ENCODE measurements around the gene ZNF366.

Gene ZNF366

DNA sequence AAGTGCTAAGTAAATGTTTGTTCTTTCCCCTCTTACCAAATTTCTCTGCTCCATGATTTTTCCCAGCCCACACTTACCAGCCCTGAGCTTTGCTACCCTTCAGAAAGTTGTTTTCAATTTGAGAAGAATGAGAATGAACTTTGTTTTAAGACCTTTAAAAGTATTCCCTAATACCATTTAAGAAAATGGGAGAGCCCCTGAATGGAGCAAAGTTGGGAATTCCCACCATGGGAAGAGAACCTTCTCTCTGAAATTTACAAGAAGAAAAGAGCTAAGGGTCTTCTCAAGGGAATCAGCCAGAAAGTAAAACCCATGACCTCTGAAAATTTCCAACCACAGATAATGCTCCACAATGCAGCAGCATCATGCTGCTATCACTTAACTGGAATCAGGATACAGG is 17.7 kb downstream of the ZNF366 start:
- ChIA-PET POLR2A (no interaction called here), CTCF (interaction anchor here (1.1 to 4.7 kb wide), 11 partner anchors 8 to 123 kb away, joined by 3 to 28 read pairs (median 4); no protein-coding TSS in a partner anchor)
- no peak for DNase-seq (ENCODE audit: extremely low spot score)
- TF ChIP-seq, protein P1, sequence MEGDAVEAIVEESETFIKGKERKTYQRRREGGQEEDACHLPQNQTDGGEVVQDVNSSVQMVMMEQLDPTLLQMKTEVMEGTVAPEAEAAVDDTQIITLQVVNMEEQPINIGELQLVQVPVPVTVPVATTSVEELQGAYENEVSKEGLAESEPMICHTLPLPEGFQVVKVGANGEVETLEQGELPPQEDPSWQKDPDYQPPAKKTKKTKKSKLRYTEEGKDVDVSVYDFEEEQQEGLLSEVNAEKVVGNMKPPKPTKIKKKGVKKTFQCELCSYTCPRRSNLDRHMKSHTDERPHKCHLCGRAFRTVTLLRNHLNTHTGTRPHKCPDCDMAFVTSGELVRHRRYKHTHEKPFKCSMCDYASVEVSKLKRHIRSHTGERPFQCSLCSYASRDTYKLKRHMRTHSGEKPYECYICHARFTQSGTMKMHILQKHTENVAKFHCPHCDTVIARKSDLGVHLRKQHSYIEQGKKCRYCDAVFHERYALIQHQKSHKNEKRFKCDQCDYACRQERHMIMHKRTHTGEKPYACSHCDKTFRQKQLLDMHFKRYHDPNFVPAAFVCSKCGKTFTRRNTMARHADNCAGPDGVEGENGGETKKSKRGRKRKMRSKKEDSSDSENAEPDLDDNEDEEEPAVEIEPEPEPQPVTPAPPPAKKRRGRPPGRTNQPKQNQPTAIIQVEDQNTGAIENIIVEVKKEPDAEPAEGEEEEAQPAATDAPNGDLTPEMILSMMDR (IDR thresholded peaks at IDR 0.05; ENCODE audit: control extremely low read depth, extremely low read depth, low read depth, missing control alignments), result no peak

DNA sequence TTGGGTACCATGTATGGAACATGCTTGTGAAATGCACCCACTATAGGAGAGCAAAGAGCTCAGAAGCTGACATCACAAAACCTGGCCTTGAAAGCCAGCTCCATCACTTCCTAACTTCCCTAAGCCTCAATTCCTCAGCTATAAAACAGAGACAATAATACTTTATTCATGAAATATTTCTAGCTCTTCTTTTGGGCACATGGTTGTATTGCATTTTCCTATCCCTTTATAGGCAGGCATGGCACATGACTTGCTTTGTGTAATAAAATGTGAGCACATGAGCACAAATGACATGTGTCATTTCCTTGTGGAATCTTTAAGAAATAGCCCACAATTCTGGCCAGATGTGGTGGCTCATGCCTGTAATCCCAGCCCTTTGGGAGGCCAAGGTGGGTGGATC is 18.5 kb downstream of the ZNF366 start:
- POLR2A ChIA-PET, result no interaction called here
- no peak for DNase-seq (ENCODE audit: extremely low spot score)
- CTCF ChIA-PET, result interaction anchor here (0.8 to 3.3 kb wide), 5 partner anchors 10 to 123 kb away, joined by 3 to 11 read pairs (median 4); no protein-coding TSS in a partner anchor
- TF ChIP-seq, protein P1 (IDR thresholded peaks at IDR 0.05; ENCODE audit: control extremely low read depth, extremely low read depth, low read depth, missing control alignments), result no peak

DNA sequence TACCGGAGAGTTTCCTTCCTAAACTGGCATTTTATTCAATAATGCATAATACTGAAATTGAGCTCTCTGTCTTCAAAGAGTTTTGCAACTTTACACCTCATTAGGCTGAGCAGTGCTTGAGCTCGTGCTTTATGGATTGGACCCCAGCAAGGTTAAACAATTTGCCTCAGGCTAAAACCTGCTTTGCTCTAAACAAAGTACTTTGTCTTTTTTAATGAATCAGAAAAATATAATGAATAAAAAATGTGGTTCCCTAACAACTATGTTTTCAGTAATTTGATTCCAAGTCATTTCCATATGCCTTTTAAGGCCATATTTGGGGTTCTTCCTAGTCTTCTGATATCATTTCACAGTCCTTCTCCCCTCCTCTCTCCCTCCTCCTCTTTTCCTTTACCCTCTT is 20.0 kb downstream of the ZNF366 start:
- DNase-seq (ENCODE audit: extremely low spot score), result no peak
- POLR2A ChIA-PET, result no interaction called here
- CTCF ChIA-PET, result interaction anchor here (1.1 to 2.0 kb wide), 2 partner anchors 18 to 31 kb away, joined by 3 to 11 read pairs; no protein-coding TSS in a partner anchor
- TF ChIP-seq, protein P1 (IDR thresholded peaks at IDR 0.05; ENCODE audit: control extremely low read depth, extremely low read depth, low read depth, missing control alignments), result no peak

DNA sequence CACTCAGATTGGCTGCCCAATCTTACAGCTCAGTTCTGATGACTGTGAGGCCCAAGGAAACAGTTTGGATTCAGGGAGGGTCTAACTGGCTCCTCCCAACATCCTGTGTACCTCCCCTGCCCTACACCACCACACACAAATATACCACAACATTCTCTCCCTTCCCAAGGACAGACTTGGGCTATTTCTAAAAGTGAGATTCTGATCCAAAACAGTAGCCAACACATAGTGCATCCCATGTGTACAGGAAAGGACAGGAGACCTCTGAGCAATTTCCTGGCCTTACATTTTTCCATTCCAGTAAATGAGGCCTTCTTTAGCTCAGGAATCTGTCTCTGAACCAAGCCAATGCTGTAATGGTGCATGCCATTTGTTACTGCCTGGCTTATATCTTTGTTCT is 20.8 kb downstream of the ZNF366 start:
- CTCF ChIA-PET, result interaction anchor here (1.1 to 2.0 kb wide), 4 partner anchors 15 to 31 kb away, joined by 3 to 11 read pairs (median 3); no protein-coding TSS in a partner anchor
- POLR2A ChIA-PET, result no interaction called here
- no peak for DNase-seq (ENCODE audit: extremely low spot score)
- TF ChIP-seq, protein P1 (IDR thresholded peaks at IDR 0.05; ENCODE audit: control extremely low read depth, extremely low read depth, low read depth, missing control alignments), result no peak

DNA sequence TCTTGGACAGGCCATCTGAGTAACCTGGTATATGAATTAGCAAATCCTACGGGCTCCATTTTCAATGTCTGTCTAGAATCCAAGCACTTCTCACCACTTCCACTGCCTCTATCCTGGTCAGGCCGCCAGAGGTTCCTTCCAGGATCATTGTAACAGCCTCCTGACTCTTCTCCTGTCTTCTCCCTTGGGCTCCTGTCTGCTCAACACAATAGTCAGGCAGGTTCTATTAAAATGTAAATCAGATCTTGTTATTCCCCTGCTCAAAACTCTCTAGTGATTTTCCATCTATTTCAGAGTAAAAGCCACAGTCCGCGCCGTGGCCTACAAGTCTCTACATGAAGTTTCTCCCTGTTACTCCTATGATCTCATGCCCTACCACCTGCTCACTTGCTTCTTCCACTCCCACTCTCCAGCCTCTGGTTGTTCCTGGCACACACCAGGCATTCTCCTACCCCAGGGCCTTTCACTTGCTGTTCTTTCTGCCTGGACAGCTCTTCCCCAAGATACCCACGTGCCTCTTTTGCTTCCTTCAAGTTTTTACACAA is 21.7 kb downstream of the ZNF366 start:
- ChIA-PET CTCF (interaction anchor here (1.1 to 1.4 kb wide), 2 partner anchors 15 to 27 kb away, joined by 3 read pairs; no protein-coding TSS in a partner anchor), POLR2A (no interaction called here)
- DNase-seq (ENCODE audit: extremely low spot score), result no peak

DNA sequence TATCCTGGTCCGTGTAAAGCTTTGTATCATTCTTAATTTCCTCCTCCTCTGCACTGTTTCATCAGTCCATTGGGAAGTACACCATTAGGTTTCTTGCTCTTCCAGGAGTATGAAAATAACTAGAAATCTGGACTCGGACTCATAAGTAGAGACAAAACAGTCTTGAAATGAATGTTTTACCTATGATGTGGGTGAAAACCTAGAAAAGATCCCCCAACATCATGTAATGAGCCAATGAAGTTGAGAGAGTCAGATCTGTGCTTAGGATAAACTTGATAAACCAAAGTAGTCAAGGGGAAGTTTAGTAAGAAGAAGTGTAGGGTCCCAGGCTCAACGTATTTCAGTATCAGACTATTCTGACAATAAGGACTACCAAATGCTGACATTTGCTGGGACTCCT is 25.2 kb downstream of the ZNF366 start:
- ChIA-PET POLR2A (no interaction called here), CTCF (interaction anchor here (1.0 to 3.2 kb wide), 4 partner anchors 8 to 21 kb away, joined by 3 to 8 read pairs (median 5); no protein-coding TSS in a partner anchor)
- DNase-seq (ENCODE audit: extremely low spot score), result no peak
- TF ChIP-seq, protein P1 (IDR thresholded peaks at IDR 0.05; ENCODE audit: control extremely low read depth, extremely low read depth, low read depth, missing control alignments), result no peak

More for the DNA sequence above, 21.7 kb downstream of the ZNF366 start:
- TF ChIP-seq, protein P1 (IDR thresholded peaks at IDR 0.05; ENCODE audit: control extremely low read depth, extremely low read depth, low read depth, missing control alignments), result no peak

Measured in GM10248 (cell line).